ENCODE data around the gene TOP2A. TPM values are rescaled to one million over a fixed set of nuclear protein-coding genes. Genes with fewer than 3 reads are reported as not detected.

TOP2A gene
- total and polyA plus RNA-seq, 11 donors = 0.11 to 28.9 (median 1.2) TPM

GRCh38 chr17:40340880-40341807 lies 76.6 kb downstream of the TOP2A start:
- H3K36me3 ChIP-seq = peaks cover 0 to 10% (median 0%) of the 10 kb centered on the region in 9 donors
- H3K27ac ChIP-seq = peak overlapping the region; percentile 88 to 99 (median 96)
- DNase-seq (peak; percentile 92 to 98 (median 96)), ATAC-seq (peak; percentile 62 to 80 (median 78))
- H3K4me3 ChIP-seq = peak overlapping the region; percentile 62 to 98 (median 82)
- H3K4me1 ChIP-seq = peaks cover 5 to 85% (median 53%) of the 10 kb centered on the region in 12 donors
- WGBS, 4 donors = 0 to 1% (median 1%) methylated on average over 22 to 55 of the region's 55 CpGs
- intact Hi-C loops (cut with DNase I) = loop anchor here in 1 of 10 donors (1.0 kb wide), 1 partner anchor 9 kb away; no protein-coding TSS in a partner anchor
- no peaks in the 10 kb centered on the region for H3K27me3 ChIP-seq
- TF ChIP-seq POLR2A (IDR thresholded peaks at IDR 0.05) = peak in 1 of 2 donors; percentile 81
- peak in 6 of 12 donors; percentile 11 to 50 (median 32) for TF ChIP-seq CTCF (IDR thresholded peaks at IDR 0.05)
- H3K9me3 ChIP-seq = no peaks in the 10 kb centered on the region

- intact Hi-C loops (cut with DNase I) = no loop called here
Measured at GRCh38 chr17:40340327-40340726, 77.4 kb downstream of the TOP2A start.

GRCh38 chr17:40338941-40339649 lies 78.6 kb downstream of the TOP2A start:
- Histone ChIP-seq H3K27me3 (no peaks in the 10 kb centered on the region), H3K36me3 (peaks cover 0 to 10% (median 0%) of the 10 kb centered on the region in 9 donors), H3K9me3 (no peaks in the 10 kb centered on the region), H3K4me3 (peak overlapping the region in 1 of 12 donors; percentile 14), H3K27ac (peak overlapping the region in 9 of 12 donors; percentile 9 to 97 (median 44)), H3K4me1 (peaks cover 8 to 82% (median 52%) of the 10 kb centered on the region in 12 donors)
- intact Hi-C loops (cut with DNase I) = no loop called here
- DNase-seq = no peak
- no peak for TF ChIP-seq CTCF (IDR thresholded peaks at IDR 0.05)
- no peak for TF ChIP-seq POLR2A (IDR thresholded peaks at IDR 0.05)
- 63 to 69% (median 67%) methylated on average over 13 of the region's 13 CpGs for WGBS, 4 donors
- no peak for ATAC-seq

More at GRCh38 chr17:40340327-40340726, 77.4 kb downstream of the TOP2A start:
- Histone ChIP-seq H3K27me3 (no peaks in the 10 kb centered on the region), H3K4me3 (peak overlapping the region in 2 of 12 donors; percentile 80 to 85), H3K27ac (peak overlapping the region in 9 of 12 donors; percentile 94 to 99 (median 97)), H3K36me3 (peaks cover 0 to 10% (median 0%) of the 10 kb centered on the region in 9 donors), H3K4me1 (peaks cover 2 to 82% (median 51%) of the 10 kb centered on the region in 12 donors), H3K9me3 (no peaks in the 10 kb centered on the region)
- 95 to 100% (median 98%) methylated on average over 1 of the region's 1 CpG for WGBS, 4 donors
- ATAC-seq = no peak
- no peak for DNase-seq
- TF ChIP-seq POLR2A (IDR thresholded peaks at IDR 0.05) = no peak
- no peak for TF ChIP-seq CTCF (IDR thresholded peaks at IDR 0.05)

Other genes with a start within 250 kb of the TOP2A start
- 1 to 10 TPM; 2.2 to 4.8 (median 2.9) TPM for gene RAPGEFL1, start 240.4 kb downstream of the TOP2A start, total RNA-seq
- 1 to 10 TPM; 3.3 to 6.6 TPM for gene RAPGEFL1, start 240.4 kb downstream of the TOP2A start, polyA plus RNA-seq
- 10 to 100 TPM in 6 of 9 donors, 1 to 10 TPM in 3; 8.4 to 17.6 (median 11.2) TPM for gene WIPF2, start 198.6 kb downstream of the TOP2A start, total RNA-seq
- gene WIPF2, start 198.6 kb downstream of the TOP2A start, polyA plus RNA-seq = 10 to 100 TPM in 1 of 2 donors, 1 to 10 TPM in 1; 6.6 to 12.2 TPM
- 1 to 10 TPM in 2 of 9 donors, under 1 TPM in 7; 0.07 to 9.8 (median 0.69) TPM for gene CDC6, start 130.0 kb downstream of the TOP2A start, total RNA-seq
- 1 to 10 TPM in 1 of 2 donors, under 1 TPM in 1; 0.34 to 2.8 TPM for gene CDC6, start 130.0 kb downstream of the TOP2A start, polyA plus RNA-seq
- gene RARA, start 108.7 kb downstream of the TOP2A start, total RNA-seq = 10 to 100 TPM; 14.1 to 41.4 (median 19.4) TPM
- gene RARA, start 108.7 kb downstream of the TOP2A start, polyA plus RNA-seq = 10 to 100 TPM; 15.5 to 22.0 TPM
- gene GJD3, start 53.2 kb downstream of the TOP2A start, total RNA-seq = 1 to 10 TPM; 1.2 to 8.7 (median 2.2) TPM
- under 1 TPM; 0.30 to 0.35 TPM for gene GJD3, start 53.2 kb downstream of the TOP2A start, polyA plus RNA-seq
- gene IGFBP4, start 25.6 kb upstream of the TOP2A start, total RNA-seq = 100 to 1,000 TPM; 103 to 342 (median 129) TPM
- gene IGFBP4, start 25.6 kb upstream of the TOP2A start, polyA plus RNA-seq = 100 to 1,000 TPM; 136 to 174 TPM
- gene TNS4, start 83.7 kb upstream of the TOP2A start, total RNA-seq = under 1 TPM in 2 of 9 donors, not detected in 7; 0.16 to 0.91 TPM
- gene TNS4, start 83.7 kb upstream of the TOP2A start, polyA plus RNA-seq = not detected
- gene CCR7, start 147.6 kb upstream of the TOP2A start, total RNA-seq = 1 to 10 TPM in 1 of 9 donors, under 1 TPM in 5, not detected in 3; 0.09 to 2.2 (median 0.23) TPM
- under 1 TPM; 0.15 to 0.35 TPM for gene CCR7, start 147.6 kb upstream of the TOP2A start, polyA plus RNA-seq
- 10 to 100 TPM; 51.8 to 88.0 (median 59.4) TPM for gene SMARCE1, start 229.9 kb upstream of the TOP2A start, total RNA-seq
- gene SMARCE1, start 229.9 kb upstream of the TOP2A start, polyA plus RNA-seq = 10 to 100 TPM; 38.6 to 60.9 TPM
- gene KRT222, start 247.3 kb upstream of the TOP2A start, total RNA-seq = 1 to 10 TPM in 1 of 9 donors, under 1 TPM in 4, not detected in 4; 0.25 to 1.3 (median 0.96) TPM
- not detected for gene KRT222, start 247.3 kb upstream of the TOP2A start, polyA plus RNA-seq